Activated CD4-positive, alpha-beta memory T cell treated with anti-CD3 and anti-CD28 coated beads for 36 hours (primary cell): ENCODE data around the gene ABCC10. TPM values are rescaled to one million over a fixed set of nuclear protein-coding genes. Genes with fewer than 3 reads are reported as not detected.
A peak's percentile ranks its signal among the peaks of the same experiment; 100 is the strongest.

ENCODE experiments used
- CTCF ChIA-PET: fragments of 350-600 bp; sonication (Branson Sonifier 250); formaldehyde crosslinking; loops from one replicate; lab custom pipeline; 2021; ENCODE audit warnings: antibody characterized with exemption, inconsistent platforms; lab: Charles Lee
- POLR2A ChIA-PET: fragments of 350-600 bp; sonication (Branson Sonifier 250); formaldehyde crosslinking; loops from one replicate; lab custom pipeline; 2021; ENCODE audit warnings: antibody characterized with exemption; lab: Charles Lee
- DNase-seq: peaks from one replicate; pipeline ENCODE4 v3.0.0-alpha.2; 2020
- H3K27ac Mint-ChIP-seq: one replicate; pipeline ENCODE4 v1.8.0; 2021; ENCODE audit warnings: mixed read lengths
- H3K27me3 Mint-ChIP-seq: one replicate; pipeline ENCODE4 v1.8.0; 2021; ENCODE audit warnings: mixed read lengths
- H3K36me3 Mint-ChIP-seq: one replicate; pipeline ENCODE4 v1.8.0; 2021; ENCODE audit warnings: mixed read lengths
- H3K4me1 Mint-ChIP-seq: one replicate; pipeline ENCODE4 v1.8.0; 2021; ENCODE audit warnings: low read depth, mixed read lengths
- H3K4me3 Mint-ChIP-seq: one replicate; pipeline ENCODE4 v1.8.0; 2021; ENCODE audit warnings: mild to moderate bottlenecking, mixed read lengths
- H3K9me3 Mint-ChIP-seq: one replicate; pipeline ENCODE4 v1.8.0; 2021; ENCODE audit warnings: mixed read lengths
- intact Hi-C: fragments of 100-400 bp; cut with micrococcal nuclease; formaldehyde crosslinking; loops from one replicate; pipeline ENCODE4 v1.15.1; 2023
- total RNA-seq, 2 experiments: library from RNA; stranded (reverse); gene quantifications; one replicate each; pipeline ENCODE4 v1.2.3, GENCODE V29; 2021

The ABCC10 gene
- total RNA-seq, 2 experiments from 2014 or later, result 27.2 to 31.9 TPM

- DNase-seq, result no peak
- no peaks in the 10 kb centered on the region for H3K27me3 Mint-ChIP-seq
- no peaks in the 10 kb centered on the region for H3K9me3 Mint-ChIP-seq
- H3K4me1 Mint-ChIP-seq, result peaks cover 33% of the 10 kb centered on the region
- H3K4me3 Mint-ChIP-seq, result no peak overlapping the region
- CTCF ChIA-PET, result no interaction called here
- H3K36me3 Mint-ChIP-seq, result no peaks in the 10 kb centered on the region
- intact Hi-C loops, result loop anchor here (5.0 kb wide), 1 partner anchor 93 kb away; no protein-coding TSS in a partner anchor
- H3K27ac Mint-ChIP-seq, result no peak overlapping the region
- POLR2A ChIA-PET, result no interaction called here
Observed at GRCh38 chr6:43475516-43475915, 48.2 kb downstream of the ABCC10 start.

- peak overlapping the region; percentile 92 for H3K4me3 Mint-ChIP-seq
- peak overlapping the region; percentile 87 for H3K27ac Mint-ChIP-seq
- no peaks in the 10 kb centered on the region for H3K9me3 Mint-ChIP-seq
- no peaks in the 10 kb centered on the region for H3K27me3 Mint-ChIP-seq
- intact Hi-C loops, result loop anchor here (1.0 to 5.0 kb wide), 6 partner anchors 22 to 302 kb away; partner anchors contain the start of genes DLK2, POLR1C, YIPF3 and ZNF318
- peaks cover under 1% of the 10 kb centered on the region for H3K36me3 Mint-ChIP-seq
- POLR2A ChIA-PET, result interaction anchor here (0.6 to 1.0 kb wide), 2 partner anchors 43 to 252 kb away, joined by 3 to 6 read pairs; no protein-coding TSS in a partner anchor
- DNase-seq, result no peak
- CTCF ChIA-PET, result interaction anchor here (1.0 to 2.2 kb wide), 3 partner anchors 21 to 248 kb away, joined by 3 to 7 read pairs (median 3); partner anchors contain the start of genes DLK2 and DNPH1
- H3K4me1 Mint-ChIP-seq, result peaks cover 42% of the 10 kb centered on the region
Observed at GRCh38 chr6:43476746-43477145, 49.4 kb downstream of the ABCC10 start.

- ChIA-PET POLR2A (interaction anchor here (0.6 to 1.1 kb wide), 9 partner anchors 10 to 485 kb away, joined by 3 to 6 read pairs (median 3); partner anchors contain the start of genes DLK2, GTPBP2 and MAD2L1BP), CTCF (interaction anchor here (1.0 to 2.2 kb wide), 4 partner anchors 19 to 249 kb away, joined by 3 to 7 read pairs (median 4); partner anchors contain the start of genes DLK2 and DNPH1)
- peaks cover 2% of the 10 kb centered on the region for H3K36me3 Mint-ChIP-seq
- peak within 1 kb of the TSS; percentile 92 for H3K4me3 Mint-ChIP-seq
- H3K9me3 Mint-ChIP-seq, result no peaks in the 10 kb centered on the region
- intact Hi-C loops, result loop anchor here (1.0 to 5.0 kb wide), 6 partner anchors 23 to 303 kb away; partner anchors contain the start of genes DLK2, POLR1C, YIPF3 and ZNF318
- H3K27me3 Mint-ChIP-seq, result no peaks in the 10 kb centered on the region
- peak within 1 kb of the TSS; percentile 87 for H3K27ac Mint-ChIP-seq
- peak; percentile 98 for DNase-seq
- H3K4me1 Mint-ChIP-seq, result peaks cover 48% of the 10 kb centered on the region
Observed at GRCh38 chr6:43477235-43478007, 50.1 kb downstream of the ABCC10 start, which contains the start of gene TJAP1. Gene TJAP1 (plus strand): TSS chr6:43477570. CDS start chr6:43499002, 21,432 bp downstream.

- intact Hi-C loops, result loop anchor here (5.0 kb wide), 1 partner anchor 96 kb away; no protein-coding TSS in a partner anchor
- peak overlapping the region; percentile 92 for H3K4me3 Mint-ChIP-seq
- H3K4me1 Mint-ChIP-seq, result peaks cover 48% of the 10 kb centered on the region
- no peaks in the 10 kb centered on the region for H3K27me3 Mint-ChIP-seq
- peaks cover 2% of the 10 kb centered on the region for H3K36me3 Mint-ChIP-seq
- ChIA-PET CTCF (interaction anchor here (1.2 to 2.2 kb wide), 3 partner anchors 18 to 249 kb away, joined by 3 to 7 read pairs (median 4); partner anchors contain the start of gene DNPH1), POLR2A (interaction anchor here (0.6 to 1.1 kb wide), 8 partner anchors 9 to 486 kb away, joined by 3 to 5 read pairs (median 3); partner anchors contain the start of genes DLK2, GTPBP2 and MAD2L1BP)
- H3K9me3 Mint-ChIP-seq, result no peaks in the 10 kb centered on the region
- H3K27ac Mint-ChIP-seq, result peak overlapping the region; percentile 87
- DNase-seq, result peak; percentile 22
Observed at GRCh38 chr6:43478008-43478372, 50.6 kb downstream of the ABCC10 start.

GRCh38 chr6:43481075-43481474, 53.7 kb downstream of the ABCC10 start:
- peaks cover 2% of the 10 kb centered on the region for H3K36me3 Mint-ChIP-seq
- no peak overlapping the region for H3K27ac Mint-ChIP-seq
- ChIA-PET CTCF (interaction anchor here (1.2 to 1.8 kb wide), 2 partner anchors 25 to 218 kb away, joined by 3 to 7 read pairs; no protein-coding TSS in a partner anchor), POLR2A (no interaction called here)
- H3K27me3 Mint-ChIP-seq, result no peaks in the 10 kb centered on the region
- no peaks in the 10 kb centered on the region for H3K9me3 Mint-ChIP-seq
- peaks cover 53% of the 10 kb centered on the region for H3K4me1 Mint-ChIP-seq
- intact Hi-C loops, result no loop called here
- no peak overlapping the region for H3K4me3 Mint-ChIP-seq
- peak; percentile 43 for DNase-seq

GRCh38 chr6:43481591-43482236, 54.4 kb downstream of the ABCC10 start:
- H3K9me3 Mint-ChIP-seq, result no peaks in the 10 kb centered on the region
- CTCF ChIA-PET, result interaction anchor here (1.8 kb wide), 1 partner anchor 25 kb away, joined by 7 read pairs; no protein-coding TSS in a partner anchor
- H3K4me3 Mint-ChIP-seq, result no peak overlapping the region
- peaks cover 2% of the 10 kb centered on the region for H3K36me3 Mint-ChIP-seq
- peaks cover 50% of the 10 kb centered on the region for H3K4me1 Mint-ChIP-seq
- DNase-seq, result no peak
- POLR2A ChIA-PET, result no interaction called here
- H3K27ac Mint-ChIP-seq, result no peak overlapping the region
- H3K27me3 Mint-ChIP-seq, result no peaks in the 10 kb centered on the region
- intact Hi-C loops, result no loop called here

GRCh38 chr6:43488667-43489276, 61.4 kb downstream of the ABCC10 start:
- H3K9me3 Mint-ChIP-seq, result no peaks in the 10 kb centered on the region
- intact Hi-C loops, result no loop called here
- DNase-seq, result no peak
- CTCF ChIA-PET, result interaction anchor here (2.2 to 3.8 kb wide), 3 partner anchors 15 to 18 kb away, joined by 5 to 11 read pairs (median 11); no protein-coding TSS in a partner anchor
- H3K27me3 Mint-ChIP-seq, result no peaks in the 10 kb centered on the region
- no peak overlapping the region for H3K4me3 Mint-ChIP-seq
- no peak overlapping the region for H3K27ac Mint-ChIP-seq
- POLR2A ChIA-PET, result no interaction called here
- peaks cover 2% of the 10 kb centered on the region for H3K36me3 Mint-ChIP-seq
- peaks cover 8% of the 10 kb centered on the region for H3K4me1 Mint-ChIP-seq

GRCh38 chr6:43489277-43490072, 62.1 kb downstream of the ABCC10 start:
- Mint-ChIP-seq H3K27ac (no peak overlapping the region), H3K4me3 (no peak overlapping the region), H3K27me3 (no peaks in the 10 kb centered on the region), H3K4me1 (peaks cover 14% of the 10 kb centered on the region), H3K9me3 (no peaks in the 10 kb centered on the region), H3K36me3 (peaks cover 2% of the 10 kb centered on the region)
- no peak for DNase-seq
- ChIA-PET POLR2A (no interaction called here), CTCF (interaction anchor here (2.2 kb wide), 2 partner anchors 14 to 17 kb away, joined by 5 to 11 read pairs; no protein-coding TSS in a partner anchor)
- intact Hi-C loops, result no loop called here

- DNase-seq, result no peak
- Mint-ChIP-seq H3K4me1 (peaks cover 25% of the 10 kb centered on the region), H3K4me3 (no peak overlapping the region), H3K27me3 (no peaks in the 10 kb centered on the region), H3K36me3 (peaks cover 2% of the 10 kb centered on the region), H3K9me3 (no peaks in the 10 kb centered on the region), H3K27ac (no peak overlapping the region)
- ChIA-PET POLR2A (no interaction called here), CTCF (interaction anchor here (2.2 kb wide), 2 partner anchors 13 to 16 kb away, joined by 5 to 11 read pairs; no protein-coding TSS in a partner anchor)
- intact Hi-C loops, result no loop called here
Observed at GRCh38 chr6:43490523-43490939, 63.2 kb downstream of the ABCC10 start.

GRCh38 chr6:43491750-43492661, 64.7 kb downstream of the ABCC10 start:
- no peak for DNase-seq
- ChIA-PET POLR2A (interaction anchor here (1.4 kb wide), 1 partner anchor 44 kb away, joined by 3 read pairs; no protein-coding TSS in a partner anchor), CTCF (interaction anchor here (1.0 to 4.5 kb wide), 3 partner anchors 14 to 37 kb away, joined by 3 to 40 read pairs (median 5); partner anchors contain the start of gene DLK2)
- Mint-ChIP-seq H3K9me3 (no peaks in the 10 kb centered on the region), H3K27ac (no peak overlapping the region), H3K27me3 (no peaks in the 10 kb centered on the region), H3K4me3 (no peak overlapping the region), H3K4me1 (peaks cover 25% of the 10 kb centered on the region), H3K36me3 (peaks cover 2% of the 10 kb centered on the region)
- intact Hi-C loops, result no loop called here
